HG03175 (cell line): ENCODE measurements around the gene RANBP2.

Experiments
- ATAC-seq: cut with Tn5 transposase; IDR thresholded peaks from one replicate; pipeline ENCODE4 v1.9.1; 2021; ENCODE audit warnings: mild to moderate bottlenecking, moderate library complexity; ENCODE audit not compliant: unreplicated experiment

Gene RANBP2

DNA sequence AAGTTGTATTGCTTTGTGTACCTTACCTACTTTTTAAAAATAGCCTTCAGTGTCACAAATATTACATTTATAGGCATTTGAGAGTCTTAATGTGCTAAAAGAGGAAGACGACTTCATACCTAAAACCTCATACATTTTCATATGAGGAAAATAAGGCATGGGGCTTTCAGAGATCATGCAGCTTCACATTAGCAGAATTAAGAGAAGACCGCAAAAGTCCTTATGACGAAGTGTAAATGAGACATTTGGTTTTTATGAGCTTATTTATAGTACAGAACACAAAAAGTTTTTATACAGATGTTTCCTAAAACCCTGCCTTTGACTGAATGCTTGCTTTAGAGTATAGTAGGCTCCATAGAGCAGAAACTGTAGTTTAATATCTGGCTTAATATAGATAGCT lies 57.2 kb downstream of the RANBP2 start:
- peak; percentile 46 for ATAC-seq

- no peak for ATAC-seq
Measured at GRCh38 chr2:108778857-108779256, 59.6 kb downstream of the RANBP2 start.

DNA sequence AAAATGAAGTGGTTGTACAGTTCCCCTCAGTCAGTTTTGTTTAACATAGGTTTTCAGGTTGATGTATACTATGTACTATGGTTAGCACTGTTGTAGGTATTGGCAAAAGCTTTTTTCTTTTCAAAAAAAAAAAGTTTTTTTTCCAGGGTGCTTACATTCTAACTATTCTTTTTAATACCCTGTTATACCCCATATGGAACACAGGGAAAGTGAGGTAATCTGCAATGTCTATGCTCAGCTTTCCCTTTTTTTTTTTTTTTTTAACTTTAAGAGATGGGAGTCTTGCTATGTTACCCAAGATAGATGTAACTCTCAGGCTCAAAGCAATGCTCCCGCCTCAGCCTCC lies 66.7 kb downstream of the RANBP2 start:
- ATAC-seq: no peak

- peak; percentile 98 for ATAC-seq
Measured at GRCh38 chr2:108786354-108787215, 67.3 kb downstream of the RANBP2 start, which contains the start of gene CCDC138. TSS of gene CCDC138 (plus strand) at chr2:108786771. CDS start at chr2:108786823, 52 bp downstream.

GRCh38 chr2:108787216-108787541 lies 67.9 kb downstream of the RANBP2 start:
- ATAC-seq: no peak

DNA sequence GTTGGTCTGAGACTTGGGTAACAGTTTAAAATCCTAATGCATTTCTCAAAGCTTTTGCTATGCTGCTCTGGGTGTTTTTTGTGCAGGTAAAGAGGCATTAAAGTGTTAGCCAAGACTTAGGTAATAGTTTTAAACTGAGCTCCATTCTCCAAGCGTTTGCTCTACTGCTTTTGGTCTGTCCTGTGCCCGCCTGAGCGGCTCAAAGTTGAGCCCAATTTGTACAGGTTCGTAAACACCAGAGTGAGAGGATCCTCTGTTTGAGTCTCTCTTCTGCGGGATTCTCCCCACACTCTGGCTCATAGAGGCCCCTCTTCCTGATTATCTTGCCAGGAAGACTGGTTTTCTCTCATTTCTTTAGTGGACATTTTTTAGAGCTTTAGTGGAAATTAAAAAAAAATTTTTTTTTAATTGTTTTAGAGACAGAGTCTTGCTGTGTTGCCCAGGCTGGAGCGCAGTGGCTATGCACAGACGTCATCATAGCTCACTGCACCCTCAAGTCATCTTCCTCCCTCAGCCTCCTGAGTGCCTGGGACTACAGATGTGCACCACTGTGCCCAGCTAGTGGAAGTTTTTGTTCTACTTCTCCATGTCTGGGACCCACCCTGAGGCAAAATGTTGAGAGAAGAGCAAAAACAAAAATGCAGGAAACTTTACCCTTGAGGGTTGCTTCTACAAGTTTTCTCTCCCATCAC lies 83.9 kb downstream of the RANBP2 start:
- no peak for ATAC-seq

GRCh38 chr2:108805032-108805431 lies 85.8 kb downstream of the RANBP2 start:
- no peak for ATAC-seq

DNA sequence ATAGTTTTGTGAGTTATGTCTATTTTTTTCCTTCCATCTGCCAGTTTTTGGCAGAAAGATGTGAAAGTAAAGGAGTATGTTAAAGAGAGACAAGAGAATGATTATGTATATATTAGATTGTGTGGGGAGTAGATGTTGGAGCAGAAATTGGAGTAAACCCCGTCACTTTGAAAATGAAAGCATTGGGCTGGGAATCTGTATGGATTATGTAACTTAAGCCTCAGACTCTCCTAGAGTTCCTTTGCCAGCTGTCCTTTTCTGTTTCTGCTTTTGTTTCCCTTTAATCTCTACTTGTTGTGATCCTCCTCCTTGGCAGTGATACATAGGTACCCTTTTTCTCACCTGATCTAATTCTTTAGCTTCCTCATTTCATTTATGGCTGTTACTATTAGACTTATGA lies 86.5 kb downstream of the RANBP2 start:
- no peak for ATAC-seq

DNA sequence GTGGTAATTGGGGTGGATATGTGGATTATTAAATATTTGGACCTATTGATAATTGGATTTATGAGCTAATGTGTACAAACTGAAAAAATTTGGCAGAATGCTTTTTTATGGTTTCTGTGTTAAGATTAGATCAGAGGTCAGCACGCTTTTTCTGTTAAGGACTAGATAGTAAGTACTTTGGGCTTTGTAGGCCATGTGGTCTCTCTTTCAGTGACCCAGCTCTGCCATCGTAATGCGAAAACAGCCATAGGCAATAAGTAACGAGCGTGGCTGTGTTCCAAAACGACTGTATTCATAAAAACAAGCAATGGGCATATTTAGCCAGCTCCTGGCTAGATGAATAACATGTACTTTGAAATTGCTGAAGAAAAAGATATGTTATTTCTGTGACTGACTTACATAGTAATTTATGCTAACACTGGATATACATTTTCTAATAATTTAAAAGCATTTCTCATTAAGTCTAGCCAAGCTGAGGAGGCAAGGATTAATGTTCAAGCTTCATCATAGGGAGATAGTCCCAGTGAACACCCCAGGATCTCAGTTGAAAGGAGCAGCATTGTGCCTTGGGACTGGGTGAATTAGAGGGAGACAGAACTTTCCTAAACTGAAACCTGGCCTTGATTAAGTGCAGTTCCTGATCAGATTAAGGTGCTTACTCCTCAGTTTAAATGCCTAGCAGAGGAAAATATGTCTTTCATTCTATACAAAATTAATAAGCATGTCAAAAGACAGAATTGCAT lies 87.3 kb downstream of the RANBP2 start:
- ATAC-seq: no peak

- no peak for ATAC-seq
Measured at GRCh38 chr2:108809936-108810335, 90.7 kb downstream of the RANBP2 start.

- ATAC-seq: no peak
Measured at GRCh38 chr2:108810993-108811957, 92.0 kb downstream of the RANBP2 start.

GRCh38 chr2:108813732-108814131 lies 94.5 kb downstream of the RANBP2 start:
- no peak for ATAC-seq

- no peak for ATAC-seq
Measured at GRCh38 chr2:108820482-108820881, 101.2 kb downstream of the RANBP2 start.

GRCh38 chr2:108823286-108823685 lies 104.0 kb downstream of the RANBP2 start:
- no peak for ATAC-seq

GRCh38 chr2:108824316-108825070 lies 105.2 kb downstream of the RANBP2 start:
- ATAC-seq: no peak

DNA sequence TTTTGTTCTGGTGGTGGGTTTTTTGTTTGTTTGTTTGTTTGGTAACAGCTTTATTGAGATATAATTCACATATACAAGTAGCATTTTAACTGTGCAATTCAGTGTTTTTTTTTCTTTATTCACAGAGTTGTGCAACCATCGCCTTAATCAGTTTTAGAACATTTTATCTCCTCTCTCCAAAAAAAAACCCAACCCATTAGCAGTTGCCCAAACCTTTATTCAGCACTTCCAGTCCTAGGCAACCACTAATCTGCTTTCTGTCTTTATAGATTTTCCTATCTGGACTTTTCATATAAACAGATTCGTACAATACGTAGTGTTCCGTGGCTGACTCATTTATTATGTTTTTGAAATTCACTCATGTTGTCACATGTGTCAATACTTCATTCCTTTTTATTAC lies 106.0 kb downstream of the RANBP2 start:
- ATAC-seq: no peak

- ATAC-seq: no peak
Measured at GRCh38 chr2:108825736-108826135, 106.5 kb downstream of the RANBP2 start.

DNA sequence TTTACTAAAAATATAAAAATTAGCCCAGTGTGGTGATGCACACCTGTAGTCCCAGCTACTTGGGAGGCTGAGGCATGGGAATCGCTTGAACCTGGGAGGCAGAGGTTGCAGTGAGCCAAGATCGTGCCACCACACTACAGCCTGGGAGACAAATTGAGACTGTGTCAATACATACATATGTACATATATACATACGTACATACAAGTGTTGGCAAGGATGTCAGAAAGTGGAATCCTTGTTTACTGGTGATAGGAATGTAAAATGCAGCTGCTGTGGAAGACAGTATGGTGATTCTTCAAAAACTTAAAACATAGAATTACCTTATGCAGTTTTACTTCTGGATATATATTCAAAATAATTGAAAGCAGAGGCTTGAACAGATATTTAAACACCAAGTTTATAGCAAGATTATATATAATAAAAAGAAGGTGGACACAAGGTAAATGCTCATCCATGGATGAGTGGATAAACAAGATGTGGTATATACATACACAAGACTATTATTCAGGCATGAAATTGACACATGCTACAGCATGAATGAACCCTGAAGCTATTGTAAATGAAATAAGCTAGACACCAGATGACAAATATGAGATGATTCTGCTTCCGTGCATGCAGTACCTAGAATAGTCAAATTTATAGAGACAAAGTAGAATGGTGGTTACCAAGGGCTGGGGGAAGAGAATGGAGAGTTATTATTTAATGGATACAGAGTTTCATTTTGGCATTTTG lies 110.5 kb downstream of the RANBP2 start:
- no peak for ATAC-seq

DNA sequence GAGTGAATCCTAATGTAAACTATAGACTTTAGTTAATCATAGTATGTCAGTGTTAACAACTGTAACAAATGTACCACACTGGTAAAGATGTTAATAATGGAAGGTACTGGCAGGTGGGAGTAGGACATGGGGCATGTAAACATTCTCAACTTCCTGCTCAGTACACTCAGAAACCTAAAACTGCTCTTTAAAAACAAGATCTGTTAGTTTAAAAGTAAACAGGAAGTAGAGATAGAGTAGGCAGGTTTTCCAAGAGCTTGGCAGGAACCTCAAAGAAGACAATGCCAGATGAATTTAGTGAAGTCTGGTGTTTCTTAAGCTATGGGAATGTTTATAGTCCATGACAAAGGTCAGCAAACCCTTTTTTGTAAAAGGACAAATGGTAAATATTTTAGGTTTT lies 113.9 kb downstream of the RANBP2 start:
- ATAC-seq: no peak
